22Rv1 (cell line): ENCODE measurements around the gene HCN2.

Experiments used
- H3K27ac ChIP-seq: fragments of 450-650 bp; 2 replicates; pipeline ENCODE4 v1.5.1; 2017
- CTCF ChIP-seq: fragments of 450-650 bp; IDR thresholded peaks from 2 replicates; pipeline ENCODE4 v1.5.1; 2017; ENCODE audit warnings: mild to moderate bottlenecking
- ZFX ChIP-seq: fragments of 450-650 bp; IDR thresholded peaks from 2 replicates; pipeline ENCODE4 v1.6.1; 2017; ENCODE audit warnings: antibody characterized with exemption, borderline replicate concordance

Gene HCN2

GRCh38 chr19:560121-560520 is 29.6 kb upstream of the HCN2 start:
- no peak overlapping the region for H3K27ac ChIP-seq
- TF ChIP-seq CTCF (no peak), ZFX (no peak)

DNA sequence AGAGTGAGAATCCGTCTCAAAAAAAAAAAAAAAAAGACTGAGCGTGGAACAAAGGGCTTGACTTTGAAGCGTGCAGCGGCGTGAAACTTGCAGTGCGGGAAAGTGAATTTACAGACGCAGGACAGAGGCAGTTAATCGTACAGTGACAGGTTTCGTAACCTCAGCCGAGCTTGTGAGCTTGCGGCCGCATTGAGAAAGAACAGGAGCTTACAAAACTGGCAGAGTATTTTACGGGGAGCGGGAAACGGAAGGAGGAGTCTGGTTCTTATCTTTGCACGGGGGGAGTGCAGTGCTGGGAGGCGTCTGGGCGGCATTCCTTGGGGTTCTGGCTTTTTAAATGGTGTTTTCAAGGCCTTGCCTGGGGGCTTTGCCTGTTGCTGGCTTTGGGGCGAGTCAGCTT is 23.3 kb upstream of the HCN2 start:
- H3K27ac ChIP-seq: no peak overlapping the region
- TF ChIP-seq CTCF: no peak

DNA sequence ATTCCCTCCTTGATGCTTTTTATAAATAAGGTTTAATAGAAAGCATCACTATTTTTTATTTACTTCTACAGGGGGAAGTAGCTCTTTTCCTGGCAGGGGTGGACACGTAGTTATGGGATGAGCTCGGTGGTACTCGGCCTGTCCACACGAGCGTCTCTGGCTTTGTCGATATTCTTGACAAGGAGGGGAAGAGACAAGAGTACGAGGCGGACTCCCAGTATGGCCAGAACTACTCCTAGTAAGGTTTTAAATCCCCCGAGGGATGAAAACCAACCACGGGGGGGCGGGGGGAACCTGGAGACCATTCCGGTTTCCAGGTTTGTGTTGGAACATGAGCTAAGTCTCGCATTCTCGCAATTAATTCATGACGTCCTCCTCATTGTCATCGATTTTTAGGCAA is 22.8 kb upstream of the HCN2 start:
- no peak overlapping the region for H3K27ac ChIP-seq
- no peak for TF ChIP-seq ZFX
- TF ChIP-seq CTCF: no peak

DNA sequence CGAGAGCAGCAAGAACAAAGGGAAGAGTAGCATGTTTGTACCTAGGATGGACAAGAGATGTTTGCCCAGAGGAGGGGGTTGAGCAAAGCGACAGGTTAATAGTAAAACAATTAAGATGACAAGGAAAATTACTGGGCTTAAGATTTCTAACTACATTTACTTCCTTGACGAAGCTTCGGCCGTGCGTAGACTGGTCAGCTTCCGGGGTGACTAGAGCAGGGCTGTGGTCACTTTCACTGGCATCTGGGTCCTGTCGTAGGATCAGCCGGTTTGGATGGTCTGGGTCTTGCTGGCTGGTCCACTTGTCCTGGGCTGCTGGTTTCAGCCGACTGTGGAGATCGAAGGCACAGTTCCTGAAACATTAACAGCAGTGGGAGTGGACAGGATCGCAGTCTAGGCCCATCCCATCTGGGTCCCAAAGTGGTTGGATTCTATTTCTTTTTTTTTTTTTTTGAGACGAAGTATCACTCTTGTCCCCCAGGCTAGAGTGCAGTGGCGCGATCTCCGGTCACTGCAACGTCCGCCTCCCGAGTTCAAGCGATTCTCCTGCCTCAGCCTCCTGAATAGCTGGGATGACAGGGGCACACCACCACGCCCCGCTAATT is 22.3 kb upstream of the HCN2 start:
- no peak overlapping the region for H3K27ac ChIP-seq
- TF ChIP-seq CTCF (no peak), ZFX (no peak)

DNA sequence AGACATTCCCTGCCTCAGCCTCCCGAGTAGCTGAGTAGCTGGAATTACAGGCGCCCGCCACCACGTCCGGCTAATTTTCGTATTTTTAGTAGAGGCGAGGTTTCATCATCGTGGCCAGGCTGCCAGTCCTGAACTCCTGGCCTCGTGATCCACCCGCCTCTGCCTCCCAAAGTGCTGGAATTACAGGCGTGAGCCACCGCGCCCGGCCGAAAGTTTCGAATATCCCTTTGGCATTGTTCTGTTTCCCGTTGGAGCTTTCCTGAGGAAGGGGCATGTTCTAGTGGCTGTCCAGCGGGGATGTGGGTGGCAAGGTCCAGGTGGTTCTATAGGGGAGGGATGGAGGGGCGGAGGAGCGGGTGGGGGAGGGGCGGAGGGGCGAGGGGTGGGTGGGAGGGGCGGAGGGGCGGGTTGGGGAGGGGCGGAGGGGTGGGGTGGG is 19.4 kb upstream of the HCN2 start:
- no peak overlapping the region; the same call in 1 of the 2 replicates for H3K27ac ChIP-seq
- no peak for TF ChIP-seq ZFX
- TF ChIP-seq CTCF: no peak

DNA sequence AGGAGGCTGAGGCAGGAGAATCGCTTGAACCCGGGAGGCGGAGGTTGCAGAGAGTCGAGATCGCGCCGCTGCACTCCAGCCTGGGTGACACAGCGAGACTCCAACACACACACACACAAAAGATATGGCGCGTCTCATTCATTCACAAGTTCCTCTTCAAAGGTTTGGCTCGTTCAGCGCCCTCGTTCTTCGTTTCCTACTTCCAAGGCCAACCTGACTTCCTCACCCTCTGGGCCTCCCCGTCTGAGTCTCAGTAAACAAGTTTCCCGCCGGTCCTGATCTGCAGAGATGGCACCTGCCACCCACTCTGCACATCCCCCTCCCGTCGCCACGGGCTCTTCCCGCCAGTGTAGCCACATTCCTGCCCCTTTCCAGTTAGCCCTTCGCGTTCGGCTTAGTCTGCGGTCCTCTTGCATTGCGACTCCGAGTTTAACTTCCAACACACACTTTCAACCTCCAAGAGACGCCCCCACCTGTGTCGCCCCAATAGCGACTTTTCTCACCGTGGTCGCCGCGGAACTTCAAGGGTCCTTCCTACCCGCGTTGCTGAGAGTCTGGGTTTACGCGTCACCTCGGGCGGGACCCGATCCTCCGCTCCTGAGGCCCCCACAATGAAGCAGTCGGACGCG is 18.6 kb upstream of the HCN2 start:
- TF ChIP-seq CTCF (no peak), ZFX (no peak)
- peak overlapping the region; percentile 99 for H3K27ac ChIP-seq

DNA sequence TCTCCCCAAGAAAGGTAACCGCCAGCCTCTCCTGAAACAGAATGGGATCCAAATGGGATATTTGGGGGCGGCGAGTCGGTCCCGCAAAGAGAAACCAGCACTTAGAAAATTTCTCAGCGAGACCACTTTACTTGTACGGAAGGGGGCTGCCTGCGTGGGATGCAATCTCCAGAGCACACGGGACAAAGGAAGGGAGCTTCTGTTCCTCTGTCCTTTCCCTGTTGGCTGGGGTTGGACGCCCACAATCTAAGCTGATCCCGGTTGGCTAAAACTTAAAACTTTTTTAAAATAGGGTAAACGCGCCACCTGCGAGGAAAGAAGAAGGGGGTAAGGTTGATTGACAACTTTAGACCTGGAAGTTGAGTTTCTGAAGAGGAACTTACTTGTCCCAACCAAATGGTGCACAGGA is 18.1 kb upstream of the HCN2 start:
- peak overlapping the region; percentile 99 for H3K27ac ChIP-seq
- TF ChIP-seq CTCF (no peak), ZFX (no peak)
